ENCODE data around the gene WDR35. TPM values are rescaled to one million over a fixed set of nuclear protein-coding genes. Genes with fewer than 3 reads are reported as not detected.

WDR35 gene
- total and polyA plus RNA-seq, 10 of the 15 experiments (the other 5 are each of a cell fraction or from before 2014, with no cell fraction given) = 3.0 to 9.3 (median 6.3) TPM

- no peak for TF ChIP-seq ATF3 (IDR thresholded peaks at IDR 0.05; ENCODE audit: borderline replicate concordance, extremely low read depth, low read depth, low read length)
- TF ChIP-seq CBX3 (IDR thresholded peaks at IDR 0.05; ENCODE audit: borderline replicate concordance, low read depth) = no peak
- TF ChIP-seq NRF1 (conservative IDR thresholded peaks at IDR 0.05; ENCODE audit: low read depth, low read length) = peak; percentile 86
- peak; percentile 15 to 41; a peak in 1 of 4 replicates for TF ChIP-seq BHLHE40 (IDR thresholded peaks at IDR 0.05; ENCODE audit: borderline replicate concordance in 1 of 2, low read depth in 2 of 2, low read length in 1 of 2)
- TF ChIP-seq CHD1 (IDR thresholded peaks at IDR 0.05; ENCODE audit: low read depth, low read length) = 0 out of 2 replicates have a peak, but pooled peaks have one; percentile 25
- TF ChIP-seq EGR1 (IDR thresholded peaks at IDR 0.05; ENCODE audit: borderline replicate concordance in 1 of 2, low read depth in 2 of 2, low read length in 2 of 2) = 0 out of 3 replicates have a peak, but pooled peaks of 1 of the 2 experiments have one; percentile 28
- no peak for TF ChIP-seq TARDBP (IDR thresholded peaks at IDR 0.05; ENCODE audit: borderline replicate concordance)
- no peak for TF ChIP-seq FOS (IDR thresholded peaks at IDR 0.05; ENCODE audit: borderline replicate concordance, extremely low read depth, insufficient read length)
- TF ChIP-seq, protein P1, sequence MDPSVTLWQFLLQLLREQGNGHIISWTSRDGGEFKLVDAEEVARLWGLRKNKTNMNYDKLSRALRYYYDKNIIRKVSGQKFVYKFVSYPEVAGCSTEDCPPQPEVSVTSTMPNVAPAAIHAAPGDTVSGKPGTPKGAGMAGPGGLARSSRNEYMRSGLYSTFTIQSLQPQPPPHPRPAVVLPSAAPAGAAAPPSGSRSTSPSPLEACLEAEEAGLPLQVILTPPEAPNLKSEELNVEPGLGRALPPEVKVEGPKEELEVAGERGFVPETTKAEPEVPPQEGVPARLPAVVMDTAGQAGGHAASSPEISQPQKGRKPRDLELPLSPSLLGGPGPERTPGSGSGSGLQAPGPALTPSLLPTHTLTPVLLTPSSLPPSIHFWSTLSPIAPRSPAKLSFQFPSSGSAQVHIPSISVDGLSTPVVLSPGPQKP (IDR thresholded peaks at IDR 0.05; ENCODE audit: low read depth, low read length) = peak; percentile 67
- TF ChIP-seq FOXM1 (IDR thresholded peaks at IDR 0.05; ENCODE audit: low read depth, low read length) = 0 out of 2 replicates have a peak, but pooled peaks have one; percentile 41
- TF ChIP-seq, protein P2, sequence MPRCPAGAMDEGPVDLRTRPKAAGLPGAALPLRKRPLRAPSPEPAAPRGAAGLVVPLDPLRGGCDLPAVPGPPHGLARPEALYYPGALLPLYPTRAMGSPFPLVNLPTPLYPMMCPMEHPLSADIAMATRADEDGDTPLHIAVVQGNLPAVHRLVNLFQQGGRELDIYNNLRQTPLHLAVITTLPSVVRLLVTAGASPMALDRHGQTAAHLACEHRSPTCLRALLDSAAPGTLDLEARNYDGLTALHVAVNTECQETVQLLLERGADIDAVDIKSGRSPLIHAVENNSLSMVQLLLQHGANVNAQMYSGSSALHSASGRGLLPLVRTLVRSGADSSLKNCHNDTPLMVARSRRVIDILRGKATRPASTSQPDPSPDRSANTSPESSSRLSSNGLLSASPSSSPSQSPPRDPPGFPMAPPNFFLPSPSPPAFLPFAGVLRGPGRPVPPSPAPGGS (IDR thresholded peaks at IDR 0.05; ENCODE audit: borderline replicate concordance, insufficient read depth, low read depth, low read length, poor library complexity, severe bottlenecking) = no peak
- TF ChIP-seq, protein P3, sequence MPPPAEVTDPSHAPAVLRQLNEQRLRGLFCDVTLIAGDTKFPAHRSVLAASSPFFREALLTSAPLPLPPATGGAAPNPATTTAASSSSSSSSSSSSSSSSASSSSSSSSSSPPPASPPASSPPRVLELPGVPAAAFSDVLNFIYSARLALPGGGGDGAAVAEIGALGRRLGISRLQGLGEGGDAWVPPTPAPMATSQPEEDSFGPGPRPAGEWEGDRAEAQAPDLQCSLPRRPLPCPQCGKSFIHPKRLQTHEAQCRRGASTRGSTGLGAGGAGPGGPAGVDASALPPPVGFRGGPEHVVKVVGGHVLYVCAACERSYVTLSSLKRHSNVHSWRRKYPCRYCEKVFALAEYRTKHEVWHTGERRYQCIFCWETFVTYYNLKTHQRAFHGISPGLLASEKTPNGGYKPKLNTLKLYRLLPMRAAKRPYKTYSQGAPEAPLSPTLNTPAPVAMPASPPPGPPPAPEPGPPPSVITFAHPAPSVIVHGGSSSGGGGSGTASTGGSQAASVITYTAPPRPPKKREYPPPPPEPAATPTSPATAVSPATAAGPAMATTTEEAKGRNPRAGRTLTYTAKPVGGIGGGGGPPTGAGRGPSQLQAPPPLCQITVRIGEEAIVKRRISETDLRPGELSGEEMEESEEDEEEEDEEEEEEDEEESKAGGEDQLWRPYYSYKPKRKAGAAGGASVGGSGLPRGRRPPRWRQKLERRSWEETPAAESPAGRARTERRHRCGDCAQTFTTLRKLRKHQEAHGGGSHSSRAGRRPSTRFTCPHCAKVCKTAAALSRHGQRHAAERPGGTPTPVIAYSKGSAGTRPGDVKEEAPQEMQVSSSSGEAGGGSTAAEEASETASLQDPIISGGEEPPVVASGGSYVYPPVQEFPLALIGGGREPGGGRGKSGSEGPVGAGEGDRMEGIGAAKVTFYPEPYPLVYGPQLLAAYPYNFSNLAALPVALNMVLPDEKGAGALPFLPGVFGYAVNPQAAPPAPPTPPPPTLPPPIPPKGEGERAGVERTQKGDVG (CRISPR knock-in tag; IDR thresholded peaks at IDR 0.05) = no peak
- peak; percentile 98 for TF ChIP-seq CBFB (IDR thresholded peaks at IDR 0.05; ENCODE audit: low read depth)
- TF ChIP-seq RELA (IDR thresholded peaks at IDR 0.05; ENCODE audit: borderline replicate concordance, partially characterized antibody) = peak; percentile 38
- TF ChIP-seq, protein P4, sequence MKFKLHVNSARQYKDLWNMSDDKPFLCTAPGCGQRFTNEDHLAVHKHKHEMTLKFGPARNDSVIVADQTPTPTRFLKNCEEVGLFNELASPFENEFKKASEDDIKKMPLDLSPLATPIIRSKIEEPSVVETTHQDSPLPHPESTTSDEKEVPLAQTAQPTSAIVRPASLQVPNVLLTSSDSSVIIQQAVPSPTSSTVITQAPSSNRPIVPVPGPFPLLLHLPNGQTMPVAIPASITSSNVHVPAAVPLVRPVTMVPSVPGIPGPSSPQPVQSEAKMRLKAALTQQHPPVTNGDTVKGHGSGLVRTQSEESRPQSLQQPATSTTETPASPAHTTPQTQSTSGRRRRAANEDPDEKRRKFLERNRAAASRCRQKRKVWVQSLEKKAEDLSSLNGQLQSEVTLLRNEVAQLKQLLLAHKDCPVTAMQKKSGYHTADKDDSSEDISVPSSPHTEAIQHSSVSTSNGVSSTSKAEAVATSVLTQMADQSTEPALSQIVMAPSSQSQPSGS (IDR thresholded peaks at IDR 0.05; ENCODE audit: low read length) = peak; percentile 83
- peak; percentile 33; the same call in 1 of the 2 replicates for TF ChIP-seq EED (IDR thresholded peaks at IDR 0.05; ENCODE audit: low read depth)
- peak; percentile 98 for TF ChIP-seq PML (IDR thresholded peaks at IDR 0.05; ENCODE audit: low read length)
Observed at GRCh38 chr2:19901442-19902215, 88.3 kb downstream of the WDR35 start, which contains the start of gene TTC32 (continued).

All from GM12878 (cell line).